Transverse colon (tissue), 4 donors: Measurements from ENCODE around the gene BEND7. TPM values are rescaled to one million over a fixed set of nuclear protein-coding genes. Genes with fewer than 3 reads are reported as not detected.

ENCODE experiments used
- DNase-seq: peaks from one replicate; pipeline ENCODE4 v3.0.0-alpha.2; 2019
- H3K27ac ChIP-seq, 4 donors: fragments of 200-600 bp; sonication (generic); 2 replicates each; pipeline ENCODE4 v1.5.1; 2016 to 2018; ENCODE audit warnings: inconsistent platforms in 4 of 4
- H3K27me3 ChIP-seq: fragments of 200-600 bp; sonication (generic); 2 replicates; pipeline ENCODE4 v1.5.1; 2017; ENCODE audit warnings: inconsistent platforms
- H3K36me3 ChIP-seq, 4 donors: fragments of 200-600 bp; sonication (generic); 2 replicates each; pipeline ENCODE4 v1.5.1; 2017 to 2019; ENCODE audit warnings: inconsistent platforms in 4 of 4
- H3K4me1 ChIP-seq, 4 donors: fragments of 200-600 bp; sonication (generic); 2 replicates each; pipeline ENCODE4 v1.5.1; 2017 to 2020; ENCODE audit warnings: inconsistent platforms in 4 of 4
- H3K4me3 ChIP-seq, 4 donors: fragments of 200-600 bp; sonication (generic); 1 replicate in 1 of 4; 2 replicates in 3 of 4; pipeline versions ENCODE4 v1.5.1 to v1.6.1; 2017 to 2019; ENCODE audit warnings: inconsistent platforms in 4 of 4
- H3K9me3 ChIP-seq, 2 donors: fragments of 200-600 bp; sonication (generic); 2 replicates each; pipeline ENCODE4 v1.5.1; 2017 to 2019; ENCODE audit warnings: inconsistent platforms in 2 of 2
- EP300 ChIP-seq: sonication (generic); formaldehyde crosslinking; IDR thresholded peaks from one replicate; pipeline ENCODE4 v1.6.1; 2017; ENCODE audit warnings: antibody characterized with exemption, low read depth
- POLR2A ChIP-seq: fragments of 450-650 bp; IDR thresholded peaks from one replicate; pipeline ENCODE4 v1.6.1; 2016; ENCODE audit warnings: antibody characterized with exemption, mild to moderate bottlenecking, moderate library complexity
- POLR2AphosphoS5 ChIP-seq, 3 donors: sonication (generic); formaldehyde crosslinking; IDR thresholded peaks; one replicate each; pipeline ENCODE4 v1.6.1; 2016; ENCODE audit warnings: antibody characterized with exemption in 3 of 3
- WGBS, 2 donors: methylation state at CpG; one replicate each; pipeline ENCODE4 v1.1.5; 2018; ENCODE audit warnings: low coverage in 1 of 2; 5-methylcytosine and 5-hydroxymethylcytosine counted together
- in situ Hi-C, 4 donors: fragments of 200-750 bp; cut with MboI; loops; one replicate each; pipeline versions ENCODE4 v1.15.0 to v1.15.1; 2017; ENCODE audit warnings: low sequenced_read_pairs in 3 of 4, low pct_ligation_motif_present in 1 of 4, low pct_unique_long_range_greater_than_20kb in 1 of 4
- intact Hi-C: fragments of 100-400 bp; cut with DNase I; formaldehyde crosslinking; loops from one replicate; pipeline ENCODE4 v1.15.1; 2023; ENCODE audit warnings: low total_unique reads
- total RNA-seq, 4 donors: library from RNA; depleted of rRNA; stranded (reverse); fragments of >200 nt; gene quantifications; one replicate each; pipeline ENCODE4 v1.1.0, GENCODE V29; 2016
- TF ChIP-seq, protein P1 (sequence below), 5 experiments: fragments of 200-600 bp in 3 of 5; fragments of 450-650 bp in 2 of 5; sonication (generic) in 3 of 5; IDR thresholded peaks; 1 replicate in 2 of 5; 2 replicates in 3 of 5; pipeline ENCODE4 v1.5.1; 2016 to 2017; ENCODE audit warnings: antibody characterized with exemption in 5 of 5, inconsistent platforms in 3 of 5, mild to moderate bottlenecking in 2 of 5, moderate library complexity in 1 of 5

The BEND7 gene
- total RNA-seq, 4 donors from 2014 or later = 16.1 to 41.4 (median 31.0) TPM

DNA sequence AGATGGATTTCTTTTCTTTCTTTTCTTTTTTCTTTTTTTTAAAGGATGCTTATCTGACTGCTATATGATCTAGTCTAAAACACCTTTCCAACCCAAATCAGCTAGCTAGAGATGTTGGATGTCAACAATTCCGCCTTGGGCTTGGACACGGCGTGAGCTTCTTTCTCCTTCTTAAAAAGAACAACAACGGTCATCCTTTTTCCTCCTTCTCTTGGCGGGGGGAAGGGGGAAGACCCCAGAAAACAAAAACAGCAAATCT lies 1.0 kb downstream of the BEND7 start:
- Histone ChIP-seq H3K27ac (peak overlapping the region; percentile 79 to 84 (median 80)), H3K36me3 (no peaks in the 10 kb centered on the region), H3K27me3 (no peaks in the 10 kb centered on the region), H3K4me3 (peak overlapping the region; percentile 55 to 77 (median 72)), H3K9me3 (no peaks in the 10 kb centered on the region), H3K4me1 (peaks cover 6 to 23% (median 14%) of the 10 kb centered on the region in 4 donors)
- DNase-seq = no peak
- intact Hi-C loops (no loop called here), in situ Hi-C loops (loop anchor here in 1 of 4 donors (25.0 kb wide), 1 partner anchor 165 kb away; no protein-coding TSS in a partner anchor)
- TF ChIP-seq POLR2AphosphoS5 (IDR thresholded peaks at IDR 0.05) (no peak), POLR2A (no peak), EP300 (no peak)
- TF ChIP-seq, protein P1, sequence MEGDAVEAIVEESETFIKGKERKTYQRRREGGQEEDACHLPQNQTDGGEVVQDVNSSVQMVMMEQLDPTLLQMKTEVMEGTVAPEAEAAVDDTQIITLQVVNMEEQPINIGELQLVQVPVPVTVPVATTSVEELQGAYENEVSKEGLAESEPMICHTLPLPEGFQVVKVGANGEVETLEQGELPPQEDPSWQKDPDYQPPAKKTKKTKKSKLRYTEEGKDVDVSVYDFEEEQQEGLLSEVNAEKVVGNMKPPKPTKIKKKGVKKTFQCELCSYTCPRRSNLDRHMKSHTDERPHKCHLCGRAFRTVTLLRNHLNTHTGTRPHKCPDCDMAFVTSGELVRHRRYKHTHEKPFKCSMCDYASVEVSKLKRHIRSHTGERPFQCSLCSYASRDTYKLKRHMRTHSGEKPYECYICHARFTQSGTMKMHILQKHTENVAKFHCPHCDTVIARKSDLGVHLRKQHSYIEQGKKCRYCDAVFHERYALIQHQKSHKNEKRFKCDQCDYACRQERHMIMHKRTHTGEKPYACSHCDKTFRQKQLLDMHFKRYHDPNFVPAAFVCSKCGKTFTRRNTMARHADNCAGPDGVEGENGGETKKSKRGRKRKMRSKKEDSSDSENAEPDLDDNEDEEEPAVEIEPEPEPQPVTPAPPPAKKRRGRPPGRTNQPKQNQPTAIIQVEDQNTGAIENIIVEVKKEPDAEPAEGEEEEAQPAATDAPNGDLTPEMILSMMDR (IDR thresholded peaks at IDR 0.05) = no peak
- 7 to 12% methylated on average over 4 to 5 of the region's 5 CpGs for WGBS, 2 donors

DNA sequence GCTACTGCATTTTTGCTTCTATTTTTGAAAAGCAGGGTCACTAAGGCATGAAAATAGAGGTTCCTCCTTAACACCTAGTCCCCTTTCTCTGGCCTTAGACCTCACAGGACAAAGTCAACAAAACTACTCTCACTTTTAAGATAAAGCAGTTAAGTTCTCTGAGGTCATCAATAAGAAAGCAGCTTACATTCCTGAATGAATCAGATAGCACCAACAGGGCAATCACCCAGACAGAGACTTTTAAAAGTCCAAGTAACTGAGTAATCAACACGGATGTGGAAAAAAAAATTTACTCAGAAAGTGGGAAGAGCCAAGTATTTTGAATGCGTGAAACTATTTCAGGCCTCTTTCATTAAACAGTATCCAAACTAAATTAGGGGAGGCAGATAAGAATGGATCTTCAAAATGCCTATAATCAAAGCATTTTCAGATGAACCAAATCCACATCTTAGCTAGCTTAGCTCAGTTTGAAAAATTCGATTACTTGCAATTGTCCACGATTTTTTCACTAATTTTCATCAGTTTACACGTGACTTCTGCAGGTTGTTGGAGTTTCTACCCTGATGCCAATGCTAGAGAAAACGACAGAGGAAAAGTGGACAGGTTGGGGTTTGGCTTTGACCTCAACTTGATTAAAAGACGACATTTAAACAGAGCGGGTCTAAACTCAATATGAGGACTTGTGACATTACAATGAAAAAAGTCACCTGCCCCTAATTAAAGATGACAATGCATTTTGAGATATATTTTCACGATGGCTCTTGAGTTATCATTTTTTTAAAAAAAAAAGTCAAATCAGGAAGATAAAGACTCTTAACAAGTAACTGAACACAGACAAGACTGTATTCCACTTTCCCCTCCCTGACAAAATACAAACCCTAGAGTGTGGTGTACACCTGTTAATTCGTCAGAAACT lies 1.6 kb downstream of the BEND7 start:
- DNase-seq = no peak
- intact Hi-C loops = no loop called here
- no peaks in the 10 kb centered on the region for H3K9me3 ChIP-seq
- peak overlapping the region; percentile 79 to 84 (median 80) for H3K27ac ChIP-seq
- no peaks in the 10 kb centered on the region for H3K36me3 ChIP-seq
- peaks cover 6 to 23% (median 14%) of the 10 kb centered on the region in 4 donors for H3K4me1 ChIP-seq
- WGBS, 2 donors = 27 to 33% methylated on average over 10 of the region's 10 CpGs
- H3K27me3 ChIP-seq = no peaks in the 10 kb centered on the region
- H3K4me3 ChIP-seq = peak overlapping the region in 3 of 4 donors; percentile 55 to 77 (median 75)
- in situ Hi-C loops = loop anchor here in 1 of 4 donors (25.0 kb wide), 1 partner anchor 165 kb away; no protein-coding TSS in a partner anchor
- TF ChIP-seq POLR2A (no peak), POLR2AphosphoS5 (IDR thresholded peaks at IDR 0.05) (peak in 2 of 3 donors; percentile 22 to 23)

DNA sequence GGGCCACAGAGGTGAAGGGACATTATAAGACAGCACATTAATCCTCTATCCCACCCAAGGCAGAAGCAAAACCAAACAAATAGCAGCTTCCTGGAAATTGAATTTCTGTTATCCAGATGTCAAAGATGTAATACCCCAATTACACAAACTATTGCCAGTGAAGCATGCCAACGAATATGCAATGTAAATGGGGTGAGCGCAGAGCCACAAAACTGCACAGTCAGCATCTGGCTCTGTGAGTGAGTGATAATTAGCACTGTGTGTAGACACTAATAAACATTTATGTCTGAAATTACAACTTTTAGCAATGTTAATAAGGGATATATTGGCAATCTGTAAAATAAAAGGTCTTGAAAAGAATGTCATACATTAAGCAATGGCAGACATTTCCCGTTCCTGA lies 3.2 kb downstream of the BEND7 start:
- peaks cover 6 to 23% (median 14%) of the 10 kb centered on the region in 4 donors for H3K4me1 ChIP-seq
- TF ChIP-seq EP300 = no peak
- no peak for TF ChIP-seq POLR2AphosphoS5 (IDR thresholded peaks at IDR 0.05)
- TF ChIP-seq, protein P1 (IDR thresholded peaks at IDR 0.05) = no peak
- no peak for TF ChIP-seq POLR2A
- H3K9me3 ChIP-seq = no peaks in the 10 kb centered on the region
- H3K36me3 ChIP-seq = no peaks in the 10 kb centered on the region
- WGBS, 2 donors = 86 to 90% methylated on average over 3 of the region's 3 CpGs
- no peak overlapping the region for H3K27ac ChIP-seq
- intact Hi-C loops = no loop called here
- DNase-seq = no peak
- in situ Hi-C loops = loop anchor here in 1 of 4 donors (25.0 kb wide), 1 partner anchor 163 kb away; no protein-coding TSS in a partner anchor
- no peak overlapping the region for H3K4me3 ChIP-seq
- no peaks in the 10 kb centered on the region for H3K27me3 ChIP-seq

DNA sequence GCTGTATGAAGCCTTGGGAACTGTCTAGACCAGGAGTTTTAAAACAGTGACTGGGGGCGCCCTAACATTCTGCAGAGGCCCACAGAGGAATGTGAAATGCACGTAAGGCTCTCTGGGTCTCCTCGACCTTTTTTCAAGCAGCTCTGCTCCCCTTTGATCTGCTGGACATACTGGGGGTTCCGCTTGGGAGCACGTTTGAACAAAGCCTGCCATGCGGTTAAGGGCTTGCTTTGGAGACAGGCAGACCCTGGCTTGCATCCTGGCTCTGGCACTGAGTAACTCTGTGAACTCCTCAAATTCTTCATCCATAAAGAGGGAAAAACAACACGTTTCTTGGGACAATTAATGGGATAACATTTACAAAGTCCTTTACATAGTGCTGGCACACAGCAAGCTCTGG lies 7.8 kb downstream of the BEND7 start:
- in situ Hi-C loops (no loop called here), intact Hi-C loops (no loop called here)
- Histone ChIP-seq H3K4me3 (no peak overlapping the region), H3K36me3 (no peaks in the 10 kb centered on the region), H3K27me3 (no peaks in the 10 kb centered on the region), H3K9me3 (no peaks in the 10 kb centered on the region), H3K4me1 (no peaks in the 10 kb centered on the region), H3K27ac (no peak overlapping the region)
- TF ChIP-seq POLR2AphosphoS5 (IDR thresholded peaks at IDR 0.05) (no peak), POLR2A (no peak), EP300 (no peak)
- TF ChIP-seq, protein P1 (IDR thresholded peaks at IDR 0.05) = no peak
- 71% methylated on average over 7 of the region's 7 CpGs; no CpG with 5 or more reads in 1 of the 2 donors for WGBS, 2 donors
- no peak for DNase-seq
